NCI-H2171 (cell line): ENCODE results near the gene ZNF341.
"Not testable (repeated sequence)": the region's sequence is repeated elsewhere in the genome, so short reads cannot be mapped to it uniquely, and the experiment has no call there.

Experiments used
- DNase-seq: peaks from one replicate; lab custom pipeline; 2025; lab: John Stamatoyannopoulos, UW

ZNF341 gene

DNA sequence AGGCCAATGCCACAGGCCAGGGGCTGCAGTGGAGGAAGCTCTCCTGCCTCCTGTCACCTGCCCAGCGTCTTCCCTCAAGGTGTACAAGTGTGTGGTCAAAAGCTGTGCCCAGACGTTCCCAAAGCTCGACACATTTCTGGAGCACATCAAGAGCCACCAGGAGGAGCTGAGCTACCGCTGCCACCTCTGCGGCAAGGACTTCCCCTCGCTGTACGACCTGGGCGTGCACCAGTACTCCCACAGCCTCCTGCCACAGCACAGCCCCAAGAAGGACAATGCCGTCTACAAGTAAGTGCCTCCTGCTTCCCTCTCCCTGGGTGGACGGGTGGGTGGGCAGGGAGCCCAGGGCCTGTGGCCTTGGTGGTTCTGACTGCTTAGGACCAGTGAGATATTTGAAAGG, 38.2 kb downstream of the ZNF341 start:
- DNase-seq: no peak

- no peak for DNase-seq
These were observed 40.1 kb downstream of the ZNF341 start for GRCh38 chr20:33771938-33772337.

GRCh38 chr20:33772439-33772838, 40.6 kb downstream of the ZNF341 start:
- no peak for DNase-seq

DNA sequence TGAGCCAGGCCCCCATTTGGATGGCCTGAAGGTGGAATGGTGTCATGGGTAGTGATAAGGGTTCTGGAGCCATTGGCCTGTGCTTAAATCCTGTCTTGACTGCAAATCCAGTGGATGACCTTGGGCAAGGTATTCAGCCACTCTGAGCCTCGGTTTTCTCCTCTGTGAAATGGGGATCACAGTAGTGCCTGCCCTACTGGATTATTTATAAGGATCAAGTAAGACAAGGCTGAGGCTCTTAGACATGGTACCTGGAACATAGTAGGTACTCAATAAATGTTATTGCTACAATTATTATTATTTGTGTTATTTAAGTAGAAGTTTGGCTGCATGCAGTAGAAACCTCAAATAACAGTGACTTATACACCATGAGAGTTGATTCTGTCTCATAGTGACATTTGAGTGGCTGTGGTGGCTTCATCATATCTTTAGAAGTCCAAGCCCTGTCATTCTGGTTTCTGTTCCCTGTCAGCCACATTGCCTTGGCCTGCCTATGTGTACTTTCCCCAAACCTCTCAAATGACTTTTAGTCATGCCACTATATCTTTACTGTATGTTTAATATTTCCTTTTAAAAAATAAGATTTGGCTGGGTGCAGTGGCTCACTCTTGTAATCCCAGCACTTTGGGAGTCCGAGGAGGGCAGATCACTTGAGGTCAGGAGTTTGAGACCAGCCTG, 41.8 kb downstream of the ZNF341 start:
- DNase-seq: no peak

GRCh38 chr20:33777816-33778215, 46.0 kb downstream of the ZNF341 start:
- DNase-seq: no peak

GRCh38 chr20:33781133-33781532, 49.3 kb downstream of the ZNF341 start:
- no peak for DNase-seq

- DNase-seq: no peak
These were observed 50.1 kb downstream of the ZNF341 start for GRCh38 chr20:33781945-33782344.

- no peak for DNase-seq
These were observed 51.5 kb downstream of the ZNF341 start for GRCh38 chr20:33783256-33783655.

GRCh38 chr20:33783818-33784217, 52.0 kb downstream of the ZNF341 start:
- no peak for DNase-seq

DNA sequence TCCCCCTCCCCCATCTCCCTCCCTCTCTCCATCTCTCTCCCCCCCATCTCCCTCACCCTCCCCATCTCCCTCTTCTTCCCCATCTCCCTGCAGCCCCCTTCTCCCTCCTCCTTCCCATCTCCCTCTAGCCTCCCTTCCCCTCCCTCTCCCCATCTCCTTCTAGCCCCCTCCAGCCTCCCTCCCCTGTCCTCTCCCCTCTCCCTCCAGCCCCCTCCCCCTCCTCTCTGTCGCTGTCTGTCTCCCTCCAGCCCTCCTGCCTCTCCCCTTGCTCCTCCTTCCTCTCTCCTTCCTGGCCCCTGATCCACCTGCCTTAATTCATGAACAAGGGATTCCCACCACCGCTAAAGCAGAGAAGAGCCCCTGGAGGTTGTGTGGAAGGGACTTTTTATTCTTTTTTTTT, 52.4 kb downstream of the ZNF341 start:
- DNase-seq: no peak

DNA sequence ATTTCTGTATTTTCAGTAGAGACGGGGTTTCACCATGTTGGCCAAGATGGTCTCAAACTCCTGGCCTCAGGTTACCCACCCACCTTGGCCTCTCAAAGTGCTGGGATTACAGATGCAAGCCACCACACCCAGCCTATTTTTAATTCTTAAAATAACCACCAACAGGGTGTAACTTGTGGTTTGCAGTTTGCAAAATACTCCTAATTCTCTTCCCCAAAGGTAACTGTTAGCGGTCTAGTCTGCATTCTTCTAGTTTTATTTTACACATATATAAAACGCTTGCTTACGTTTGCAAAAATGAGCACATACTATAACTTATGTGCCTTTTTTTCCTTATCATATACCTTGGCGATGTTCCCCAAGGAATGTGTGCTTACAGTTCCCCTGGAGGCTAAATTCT, 53.7 kb downstream of the ZNF341 start:
- no peak for DNase-seq

DNA sequence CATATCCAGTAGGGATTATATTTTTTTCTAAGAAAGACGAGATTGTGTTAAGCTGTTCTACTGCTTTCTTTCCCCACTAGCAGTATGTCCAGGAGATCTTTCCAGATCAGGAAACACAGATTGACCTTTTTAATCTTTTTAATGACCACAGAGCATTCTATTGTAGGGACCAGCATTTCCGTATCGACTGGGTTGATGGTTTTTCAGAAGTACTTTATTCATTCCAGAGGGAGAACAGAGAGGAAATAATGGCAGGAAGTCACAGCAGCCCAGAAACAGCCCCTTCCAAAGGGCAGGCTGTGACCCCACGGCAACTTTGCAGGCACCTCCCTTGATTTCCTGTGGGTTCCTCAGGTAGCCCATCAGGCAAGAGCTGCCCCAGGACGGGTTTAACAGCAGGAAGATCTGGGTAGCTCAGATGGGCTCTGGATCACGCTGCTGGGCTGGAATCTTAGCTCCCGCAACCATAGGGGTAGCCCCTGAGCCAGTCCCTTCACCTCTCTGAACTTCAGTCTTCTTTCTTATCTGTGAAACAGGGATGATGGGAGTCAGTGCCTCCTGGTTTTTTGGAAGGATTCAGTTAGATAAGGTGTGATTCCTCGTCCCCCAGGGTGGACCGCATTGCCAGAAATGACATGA, 55.6 kb downstream of the ZNF341 start:
- no peak for DNase-seq

GRCh38 chr20:33788351-33789049, 56.7 kb downstream of the ZNF341 start:
- DNase-seq: no peak

GRCh38 chr20:33789109-33789857, 57.5 kb downstream of the ZNF341 start:
- DNase-seq: no peak

GRCh38 chr20:33789858-33790182, 58.0 kb downstream of the ZNF341 start:
- DNase-seq: no peak

DNA sequence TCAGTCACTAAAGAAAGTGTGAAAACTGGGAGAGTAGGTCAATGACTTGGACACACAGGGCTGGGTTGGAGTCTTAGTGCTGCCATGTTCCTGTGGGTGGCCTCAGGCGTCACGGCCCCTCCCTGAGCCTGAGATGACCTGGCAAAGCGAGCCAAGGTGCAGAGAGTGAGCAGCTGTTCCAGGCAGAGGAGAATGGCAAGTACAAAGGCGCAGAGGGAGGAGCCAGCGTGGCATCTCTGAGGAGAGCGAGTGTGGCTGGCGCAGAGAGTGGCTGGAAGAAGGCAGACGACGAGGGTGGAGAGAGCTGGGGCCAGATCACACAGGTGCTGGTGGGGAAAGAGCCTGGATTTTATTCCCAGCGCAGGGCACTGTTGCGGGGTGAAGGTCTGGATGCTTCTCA, 58.8 kb downstream of the ZNF341 start:
- DNase-seq: peak; percentile 30

DNA sequence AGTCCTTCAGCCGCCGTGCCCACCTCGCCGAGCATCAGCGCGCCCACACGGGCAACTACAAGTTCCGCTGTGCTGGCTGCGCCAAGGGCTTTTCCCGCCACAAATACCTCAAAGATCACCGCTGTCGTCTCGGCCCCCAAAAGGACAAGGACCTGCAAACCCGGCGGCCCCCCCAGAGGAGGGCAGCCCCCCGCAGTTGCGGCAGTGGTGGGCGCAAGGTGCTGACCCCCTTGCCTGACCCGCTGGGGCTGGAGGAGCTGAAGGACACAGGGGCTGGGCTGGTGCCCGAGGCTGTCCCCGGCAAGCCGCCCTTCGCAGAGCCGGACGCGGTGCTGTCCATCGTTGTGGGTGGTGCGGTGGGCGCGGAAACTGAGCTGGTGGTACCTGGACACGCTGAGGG, 59.2 kb downstream of the ZNF341 start:
- DNase-seq: no peak

- no peak for DNase-seq
These were observed 59.7 kb downstream of the ZNF341 start for GRCh38 chr20:33791540-33791939.

DNA sequence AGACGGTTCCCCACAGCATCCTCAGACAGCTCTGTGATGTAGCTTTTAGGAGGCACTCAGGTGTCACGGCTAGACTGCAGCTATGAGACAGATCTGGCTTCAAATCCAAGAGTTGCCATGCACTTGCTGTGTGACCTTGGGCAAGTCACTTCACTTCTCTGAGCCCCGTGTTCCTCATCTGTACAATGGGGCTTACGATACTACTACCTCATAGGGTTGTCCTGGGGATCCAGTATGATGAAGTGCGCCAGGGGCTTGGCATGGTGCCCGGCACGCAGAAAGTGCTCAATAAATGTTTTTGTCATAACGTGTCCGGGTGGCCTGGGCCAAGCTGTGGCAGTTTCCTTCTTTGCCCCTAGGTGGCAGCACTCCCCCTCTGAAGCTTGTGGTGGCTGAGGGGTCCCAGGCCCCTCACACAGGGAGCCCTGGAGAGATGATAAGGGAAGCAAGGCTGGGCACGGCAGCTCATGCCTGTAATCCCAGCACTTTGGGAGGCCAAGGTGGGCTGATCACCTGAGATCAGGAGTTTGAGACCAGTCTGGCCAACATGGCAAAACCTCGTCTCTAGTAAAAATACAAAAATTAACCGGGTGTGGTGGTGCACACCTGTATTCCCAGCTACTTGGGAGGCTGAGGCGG, 60.3 kb downstream of the ZNF341 start:
- DNase-seq: no peak

- DNase-seq: not testable (repeated sequence)
These were observed 60.8 kb downstream of the ZNF341 start for GRCh38 chr20:33792598-33792989.

GRCh38 chr20:33793011-33793931, 61.5 kb downstream of the ZNF341 start:
- DNase-seq: no peak
